ENCODE results near the gene MDFIC.

The MDFIC gene

DNA sequence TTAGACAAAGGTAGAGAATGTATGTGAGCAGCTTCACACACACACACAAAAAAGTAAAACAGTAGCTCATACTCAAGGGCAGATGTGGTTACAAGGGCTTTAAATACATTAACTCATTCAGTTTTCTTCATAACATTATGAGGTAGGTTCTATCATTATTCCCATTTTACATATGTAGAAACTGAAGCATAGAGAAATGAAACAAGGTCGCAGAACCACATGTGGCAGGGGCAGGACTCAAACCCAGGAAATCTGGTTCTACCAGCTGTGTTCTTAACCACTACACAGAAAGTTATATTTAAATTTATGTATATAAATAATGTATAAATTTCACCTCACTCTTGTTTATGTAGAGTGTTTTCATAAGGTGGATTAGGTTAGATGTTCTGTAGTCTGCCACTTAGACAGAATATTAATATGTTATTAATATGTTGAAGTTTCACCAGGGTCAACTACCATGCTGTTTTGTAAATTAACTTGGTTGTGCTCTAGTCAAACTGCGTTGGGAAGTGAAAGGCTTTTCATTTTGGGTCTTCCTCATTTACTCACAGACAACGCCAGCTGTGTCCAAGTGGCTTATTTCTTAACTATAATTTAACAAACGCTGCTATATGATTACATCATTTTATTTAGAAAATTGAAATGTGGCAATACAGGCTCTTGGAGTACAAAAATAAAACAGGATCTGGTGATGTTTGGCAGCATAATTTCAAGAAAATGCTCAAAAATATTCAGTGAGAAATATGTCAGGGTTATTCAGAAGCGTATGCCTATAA, 138.4 kb downstream of the MDFIC start:
- no peak overlapping the region for H3K27ac ChIP-seq (ENCODE audit: low read depth, low read length)
- H3K36me3 ChIP-seq (ENCODE audit: control insufficient read depth, insufficient read depth, low read length): no peaks in the 10 kb centered on the region
- no peaks in the 10 kb centered on the region for H3K4me1 ChIP-seq (ENCODE audit: control insufficient read depth, insufficient read depth, low read length)
- no peaks in the 10 kb centered on the region for H3K27me3 ChIP-seq (ENCODE audit: control insufficient read depth, insufficient read depth, low read length)
- H3K9ac ChIP-seq (ENCODE audit: low read length): no peak overlapping the region
- no peak overlapping the region for H3K4me3 ChIP-seq (ENCODE audit: low read length)

DNA sequence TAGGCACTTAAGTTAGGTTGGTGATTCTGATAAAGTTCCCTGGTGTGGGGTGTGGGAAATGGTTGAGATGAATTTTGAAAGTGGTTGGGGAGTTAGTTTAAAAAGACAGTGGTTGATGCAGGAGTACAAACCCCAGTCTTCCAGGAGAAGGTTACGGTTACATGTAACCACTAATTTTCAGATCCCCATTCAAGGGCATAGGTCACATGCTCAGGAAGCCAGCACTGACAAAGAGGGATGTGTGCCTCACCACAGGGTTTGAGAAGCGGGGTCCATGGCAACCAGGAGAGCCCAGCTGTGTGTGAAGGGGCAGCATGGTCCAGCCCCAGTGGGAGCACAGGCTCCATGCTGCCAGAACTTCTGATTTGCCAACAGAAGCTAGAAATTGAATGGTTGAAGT, 144.2 kb downstream of the MDFIC start:
- Histone ChIP-seq H3K36me3 (ENCODE audit: control insufficient read depth, insufficient read depth, low read length) (no peaks in the 10 kb centered on the region), H3K4me1 (ENCODE audit: control insufficient read depth, insufficient read depth, low read length) (no peaks in the 10 kb centered on the region)

DNA sequence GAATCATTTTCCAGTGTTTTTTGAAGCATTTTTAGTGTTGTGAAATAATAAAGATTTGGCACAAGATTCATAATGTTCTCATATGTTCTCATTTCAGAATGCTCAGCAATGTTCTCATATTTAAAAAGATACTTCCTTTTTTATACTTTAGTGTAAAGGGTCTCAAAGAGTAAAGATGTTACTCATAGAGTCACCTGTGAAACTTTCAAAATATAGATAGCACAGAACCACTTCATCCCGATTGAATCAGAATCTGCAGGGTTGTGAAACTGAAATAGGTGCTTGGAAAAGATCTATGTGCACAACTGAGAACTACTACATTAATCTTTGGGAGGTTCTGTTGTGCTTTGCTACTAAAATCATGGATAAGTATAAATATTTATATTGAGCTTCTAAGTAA, 144.7 kb downstream of the MDFIC start:
- H3K9ac ChIP-seq (ENCODE audit: low read length): no peak overlapping the region
- no peaks in the 10 kb centered on the region for H3K36me3 ChIP-seq (ENCODE audit: control insufficient read depth, insufficient read depth, low read length)
- H3K4me1 ChIP-seq (ENCODE audit: control insufficient read depth, insufficient read depth, low read length): no peaks in the 10 kb centered on the region

More for the DNA sequence above, 144.2 kb downstream of the MDFIC start:
- Histone ChIP-seq H3K27me3 (ENCODE audit: control insufficient read depth, insufficient read depth, low read length) (no peaks in the 10 kb centered on the region), H3K27ac (ENCODE audit: low read depth, low read length) (no peak overlapping the region), H3K4me3 (ENCODE audit: low read length) (no peak overlapping the region), H3K9ac (ENCODE audit: low read length) (no peak overlapping the region)

DNA sequence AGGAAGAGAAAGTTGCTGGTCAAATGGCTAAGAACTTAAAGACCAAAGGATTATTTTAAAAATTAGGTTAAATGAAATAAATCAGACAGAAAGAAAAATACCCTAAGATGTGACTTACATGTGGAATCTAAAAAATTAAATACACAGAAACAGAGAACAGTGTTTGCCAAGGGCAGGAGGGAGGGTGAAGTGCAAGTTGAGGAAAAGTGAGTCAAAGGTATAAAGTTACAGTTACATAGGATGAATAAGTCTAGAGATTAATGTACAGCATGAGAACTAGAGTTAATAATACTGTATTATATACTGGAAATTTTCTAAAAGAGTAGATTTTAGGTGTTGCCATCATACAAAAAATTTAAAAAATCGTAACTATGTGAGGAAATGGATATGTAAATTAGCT, 146.3 kb downstream of the MDFIC start:
- H3K4me3 ChIP-seq (ENCODE audit: low read length): no peak overlapping the region
- no peak overlapping the region for H3K27ac ChIP-seq (ENCODE audit: low read depth, low read length)
- no peak overlapping the region for H3K9ac ChIP-seq (ENCODE audit: low read length)
- H3K4me1 ChIP-seq (ENCODE audit: control insufficient read depth, insufficient read depth, low read length): no peaks in the 10 kb centered on the region
- H3K27me3 ChIP-seq (ENCODE audit: control insufficient read depth, insufficient read depth, low read length): no peaks in the 10 kb centered on the region
- no peaks in the 10 kb centered on the region for H3K36me3 ChIP-seq (ENCODE audit: control insufficient read depth, insufficient read depth, low read length)

More for the DNA sequence above, 144.7 kb downstream of the MDFIC start:
- no peak overlapping the region for H3K27ac ChIP-seq (ENCODE audit: low read depth, low read length)
- no peak overlapping the region for H3K4me3 ChIP-seq (ENCODE audit: low read length)
- H3K27me3 ChIP-seq (ENCODE audit: control insufficient read depth, insufficient read depth, low read length): no peaks in the 10 kb centered on the region
